WTC11 (cell line): ENCODE results near the gene BABAM2. TPM values are rescaled to one million over a fixed set of nuclear protein-coding genes. Genes with fewer than 3 reads are reported as not detected.

ENCODE experiments used
- ATAC-seq: fragments of 200-7000 bp; cut with Tn5 transposase; 2 replicates; pipeline ENCODE4 v1.10.0; 2021; ENCODE audit warnings: mild to moderate bottlenecking, moderate library complexity
- CTCF ChIA-PET: fragments of 300-600 bp; sonication (Branson Sonifier 250); formaldehyde crosslinking; loops from one replicate; lab custom pipeline; 2021; ENCODE audit warnings: antibody characterized with exemption; lab: Charles Lee
- POLR2A ChIA-PET: fragments of 350-600 bp; sonication (Branson Sonifier 250); formaldehyde crosslinking; loops from one replicate; lab custom pipeline; 2021; ENCODE audit warnings: antibody characterized with exemption; lab: Charles Lee
- DNase-seq: peaks from one replicate; pipeline ENCODE4 v3.0.0; 2021; ENCODE audit warnings: low spot score
- H3K27ac Mint-ChIP-seq: 2 replicates; pipeline ENCODE4 v1.8.0; 2021; ENCODE audit warnings: mixed read lengths
- H3K27me3 Mint-ChIP-seq: 2 replicates; pipeline ENCODE4 v1.8.0; 2021; ENCODE audit warnings: low read depth, mild to moderate bottlenecking, moderate library complexity, mixed read lengths
- H3K36me3 Mint-ChIP-seq: 2 replicates; pipeline ENCODE4 v1.8.0; 2021; ENCODE audit warnings: mixed read lengths
- H3K4me1 Mint-ChIP-seq: 2 replicates; pipeline ENCODE4 v1.8.0; 2022; ENCODE audit warnings: mixed read lengths
- H3K4me3 Mint-ChIP-seq: 2 replicates; pipeline ENCODE4 v1.8.0; 2021; ENCODE audit warnings: mild to moderate bottlenecking, moderate library complexity, mixed read lengths
- H3K9me3 Mint-ChIP-seq: 2 replicates; pipeline ENCODE4 v1.8.0; 2021; ENCODE audit warnings: mixed read lengths
- CREB1 ChIP-seq: sonication (generic); formaldehyde crosslinking; IDR thresholded peaks from 2 replicates; pipeline ENCODE4 v1.8.0; 2023; ENCODE audit warnings: mild to moderate bottlenecking, missing genetic modification reagents
- CREM ChIP-seq: sonication (generic); formaldehyde crosslinking; IDR thresholded peaks from 2 replicates; pipeline ENCODE4 v1.8.1; 2022; ENCODE audit warnings: mild to moderate bottlenecking, missing genetic modification reagents, moderate library complexity
- CTCF ChIP-seq: fragments of 200-600 bp; IDR thresholded peaks from 2 replicates; pipeline ENCODE4 v1.8.0; 2022; ENCODE audit warnings: antibody characterized with exemption
- FOXJ3 ChIP-seq: sonication (generic); formaldehyde crosslinking; IDR thresholded peaks from 2 replicates; pipeline ENCODE4 v1.9.0; 2021; ENCODE audit warnings: missing genetic modification reagents, mild to moderate bottlenecking, borderline replicate concordance
- JAZF1 ChIP-seq: fragments of 250-450 bp; sonication (Bioruptor Pico); IDR thresholded peaks from 2 replicates; pipeline ENCODE4 v1.9.0; 2021; ENCODE audit warnings: moderate library complexity, mild to moderate bottlenecking, inconsistent platforms
- NR3C1 ChIP-seq: sonication (generic); formaldehyde crosslinking; conservative IDR thresholded peaks from 2 replicates; pipeline ENCODE4 v1.8.1; 2023; ENCODE audit warnings: low read depth, mild to moderate bottlenecking, missing genetic modification reagents
- PRRX2 ChIP-seq: fragments of 250-450 bp; sonication (Bioruptor Pico); IDR thresholded peaks from 2 replicates; pipeline ENCODE4 v1.8.0; 2021; ENCODE audit warnings: mild to moderate bottlenecking
- RELA ChIP-seq: sonication (generic); formaldehyde crosslinking; IDR thresholded peaks from 2 replicates; pipeline ENCODE4 v1.8.1; 2022; ENCODE audit warnings: missing genetic modification reagents, mild to moderate bottlenecking, borderline replicate concordance
- SMAD4 ChIP-seq: sonication (generic); formaldehyde crosslinking; IDR thresholded peaks from 2 replicates; pipeline ENCODE4 v1.8.0; 2022; ENCODE audit warnings: mild to moderate bottlenecking, missing genetic modification reagents
- SOX15 ChIP-seq: fragments of 250-450 bp; sonication (Bioruptor Pico); IDR thresholded peaks from 2 replicates; pipeline ENCODE4 v1.9.0; 2021; ENCODE audit warnings: mild to moderate bottlenecking
- SP1 ChIP-seq: sonication (generic); formaldehyde crosslinking; conservative IDR thresholded peaks from 2 replicates; pipeline ENCODE4 v1.8.1; 2022; ENCODE audit warnings: missing genetic modification reagents
- TCF7 ChIP-seq: sonication (generic); formaldehyde crosslinking; IDR thresholded peaks from 2 replicates; pipeline ENCODE4 v1.8.0; 2022; ENCODE audit warnings: mild to moderate bottlenecking, low read depth, missing genetic modification reagents, moderate library complexity
- TP53 ChIP-seq: sonication (generic); formaldehyde crosslinking; IDR thresholded peaks from 2 replicates; pipeline ENCODE4 v1.8.1; 2023; ENCODE audit warnings: mild to moderate bottlenecking, missing genetic modification reagents
- ZBTB21 ChIP-seq: sonication (generic); formaldehyde crosslinking; IDR thresholded peaks from 2 replicates; pipeline ENCODE4 v1.8.1; 2023; ENCODE audit warnings: mild to moderate bottlenecking, missing genetic modification reagents, borderline replicate concordance
- ZNF121 ChIP-seq: sonication (generic); formaldehyde crosslinking; IDR thresholded peaks from 2 replicates; pipeline ENCODE4 v1.8.0; 2023; ENCODE audit warnings: missing genetic modification reagents
- ZNF425 ChIP-seq: fragments of 250-450 bp; sonication (Bioruptor Pico); conservative IDR thresholded peaks from 2 replicates; pipeline ENCODE4 v1.9.0; 2021; ENCODE audit warnings: mild to moderate bottlenecking
- ZNF671 ChIP-seq: fragments of 250-450 bp; sonication (Bioruptor Pico); IDR thresholded peaks from 2 replicates; pipeline ENCODE4 v1.8.0; 2021; ENCODE audit warnings: mild to moderate bottlenecking
- total RNA-seq: library from RNA; stranded (reverse); gene quantifications from 3 replicates; pipeline ENCODE4 v1.2.3, GENCODE V29; 2021
- TF ChIP-seq, protein P1 (sequence below): sonication (generic); formaldehyde crosslinking; IDR thresholded peaks from 2 replicates; pipeline ENCODE4 v1.8.1; 2023; ENCODE audit warnings: mild to moderate bottlenecking, missing genetic modification reagents, borderline replicate concordance
- TF ChIP-seq, protein P2 (sequence below): sonication (generic); formaldehyde crosslinking; IDR thresholded peaks from 2 replicates; pipeline ENCODE4 v1.8.1; 2023; ENCODE audit warnings: mild to moderate bottlenecking, missing genetic modification reagents, moderate library complexity
- TF ChIP-seq, protein P3 (sequence below): sonication (generic); formaldehyde crosslinking; IDR thresholded peaks from 2 replicates; pipeline ENCODE4 v1.8.0; 2022; ENCODE audit warnings: mild to moderate bottlenecking, missing genetic modification reagents
- TF ChIP-seq, protein P4 (sequence below): sonication (generic); formaldehyde crosslinking; IDR thresholded peaks from 2 replicates; pipeline ENCODE4 v1.8.0; 2022; ENCODE audit warnings: mild to moderate bottlenecking, missing genetic modification reagents
- TF ChIP-seq, protein P5 (sequence below): sonication (generic); formaldehyde crosslinking; IDR thresholded peaks from 2 replicates; pipeline ENCODE4 v1.8.0; 2022; ENCODE audit warnings: mild to moderate bottlenecking, missing genetic modification reagents

The BABAM2 gene
- total RNA-seq, 1 experiment from 2014 or later, result 16.5 TPM

DNA sequence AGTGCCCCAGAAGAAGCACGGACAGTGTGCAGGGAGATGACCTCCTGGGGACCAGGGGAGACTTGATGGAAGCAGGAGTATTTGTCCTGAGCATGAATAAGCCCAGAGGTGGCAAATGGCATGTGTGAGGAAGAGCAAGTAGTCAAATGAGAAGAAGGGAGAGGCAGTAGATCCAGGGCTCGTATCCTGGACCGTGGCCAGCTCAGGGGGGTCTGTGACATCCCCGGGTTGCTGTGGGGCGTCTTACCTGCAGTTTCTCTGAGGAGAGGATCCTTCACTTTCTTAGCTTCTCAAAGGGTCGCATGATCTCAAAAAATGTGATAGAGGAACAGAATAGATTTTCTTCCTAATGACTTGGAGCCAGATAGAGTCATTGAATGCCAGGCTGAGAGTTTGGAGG lies 445.1 kb downstream of the BABAM2 start:
- DNase-seq (no peak), ATAC-seq (no peak)
- H3K27me3 Mint-ChIP-seq, result no peaks in the 10 kb centered on the region; the same call in 1 of the 2 replicates
- no peaks in the 10 kb centered on the region for H3K9me3 Mint-ChIP-seq
- CTCF ChIA-PET, result interaction anchor here (0.9 kb wide), 1 partner anchor 78 kb away, joined by 3 read pairs; no protein-coding TSS in a partner anchor
- peaks cover 7% of the 10 kb centered on the region; the same call in 1 of the 2 replicates for H3K4me1 Mint-ChIP-seq
- H3K4me3 Mint-ChIP-seq, result no peak overlapping the region
- no peaks in the 10 kb centered on the region for H3K36me3 Mint-ChIP-seq
- POLR2A ChIA-PET, result no interaction called here
- no peak overlapping the region for H3K27ac Mint-ChIP-seq
- TF ChIP-seq, protein P1, sequence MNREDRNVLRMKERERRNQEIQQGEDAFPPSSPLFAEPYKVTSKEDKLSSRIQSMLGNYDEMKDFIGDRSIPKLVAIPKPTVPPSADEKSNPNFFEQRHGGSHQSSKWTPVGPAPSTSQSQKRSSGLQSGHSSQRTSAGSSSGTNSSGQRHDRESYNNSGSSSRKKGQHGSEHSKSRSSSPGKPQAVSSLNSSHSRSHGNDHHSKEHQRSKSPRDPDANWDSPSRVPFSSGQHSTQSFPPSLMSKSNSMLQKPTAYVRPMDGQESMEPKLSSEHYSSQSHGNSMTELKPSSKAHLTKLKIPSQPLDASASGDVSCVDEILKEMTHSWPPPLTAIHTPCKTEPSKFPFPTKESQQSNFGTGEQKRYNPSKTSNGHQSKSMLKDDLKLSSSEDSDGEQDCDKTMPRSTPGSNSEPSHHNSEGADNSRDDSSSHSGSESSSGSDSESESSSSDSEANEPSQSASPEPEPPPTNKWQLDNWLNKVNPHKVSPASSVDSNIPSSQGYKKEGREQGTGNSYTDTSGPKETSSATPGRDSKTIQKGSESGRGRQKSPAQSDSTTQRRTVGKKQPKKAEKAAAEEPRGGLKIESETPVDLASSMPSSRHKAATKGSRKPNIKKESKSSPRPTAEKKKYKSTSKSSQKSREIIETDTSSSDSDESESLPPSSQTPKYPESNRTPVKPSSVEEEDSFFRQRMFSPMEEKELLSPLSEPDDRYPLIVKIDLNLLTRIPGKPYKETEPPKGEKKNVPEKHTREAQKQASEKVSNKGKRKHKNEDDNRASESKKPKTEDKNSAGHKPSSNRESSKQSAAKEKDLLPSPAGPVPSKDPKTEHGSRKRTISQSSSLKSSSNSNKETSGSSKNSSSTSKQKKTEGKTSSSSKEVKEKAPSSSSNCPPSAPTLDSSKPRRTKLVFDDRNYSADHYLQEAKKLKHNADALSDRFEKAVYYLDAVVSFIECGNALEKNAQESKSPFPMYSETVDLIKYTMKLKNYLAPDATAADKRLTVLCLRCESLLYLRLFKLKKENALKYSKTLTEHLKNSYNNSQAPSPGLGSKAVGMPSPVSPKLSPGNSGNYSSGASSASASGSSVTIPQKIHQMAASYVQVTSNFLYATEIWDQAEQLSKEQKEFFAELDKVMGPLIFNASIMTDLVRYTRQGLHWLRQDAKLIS (CRISPR knock-in tag), result no peak
- no peak for TF ChIP-seq JAZF1
- no peak for TF ChIP-seq CTCF
- TF ChIP-seq CREB1 (CRISPR knock-in tag), result no peak
- no peak for TF ChIP-seq ZNF121
- TF ChIP-seq, protein P2, sequence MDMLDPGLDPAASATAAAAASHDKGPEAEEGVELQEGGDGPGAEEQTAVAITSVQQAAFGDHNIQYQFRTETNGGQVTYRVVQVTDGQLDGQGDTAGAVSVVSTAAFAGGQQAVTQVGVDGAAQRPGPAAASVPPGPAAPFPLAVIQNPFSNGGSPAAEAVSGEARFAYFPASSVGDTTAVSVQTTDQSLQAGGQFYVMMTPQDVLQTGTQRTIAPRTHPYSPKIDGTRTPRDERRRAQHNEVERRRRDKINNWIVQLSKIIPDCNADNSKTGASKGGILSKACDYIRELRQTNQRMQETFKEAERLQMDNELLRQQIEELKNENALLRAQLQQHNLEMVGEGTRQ (CRISPR knock-in tag), result no peak
- TF ChIP-seq, protein P3, sequence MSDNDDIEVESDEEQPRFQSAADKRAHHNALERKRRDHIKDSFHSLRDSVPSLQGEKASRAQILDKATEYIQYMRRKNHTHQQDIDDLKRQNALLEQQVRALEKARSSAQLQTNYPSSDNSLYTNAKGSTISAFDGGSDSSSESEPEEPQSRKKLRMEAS (CRISPR knock-in tag), result no peak
- TF ChIP-seq CREM (CRISPR knock-in tag), result no peak
- TF ChIP-seq SOX15 (CRISPR knock-in tag), result no peak
- TF ChIP-seq TP53, result no peak
- TF ChIP-seq, protein P4, sequence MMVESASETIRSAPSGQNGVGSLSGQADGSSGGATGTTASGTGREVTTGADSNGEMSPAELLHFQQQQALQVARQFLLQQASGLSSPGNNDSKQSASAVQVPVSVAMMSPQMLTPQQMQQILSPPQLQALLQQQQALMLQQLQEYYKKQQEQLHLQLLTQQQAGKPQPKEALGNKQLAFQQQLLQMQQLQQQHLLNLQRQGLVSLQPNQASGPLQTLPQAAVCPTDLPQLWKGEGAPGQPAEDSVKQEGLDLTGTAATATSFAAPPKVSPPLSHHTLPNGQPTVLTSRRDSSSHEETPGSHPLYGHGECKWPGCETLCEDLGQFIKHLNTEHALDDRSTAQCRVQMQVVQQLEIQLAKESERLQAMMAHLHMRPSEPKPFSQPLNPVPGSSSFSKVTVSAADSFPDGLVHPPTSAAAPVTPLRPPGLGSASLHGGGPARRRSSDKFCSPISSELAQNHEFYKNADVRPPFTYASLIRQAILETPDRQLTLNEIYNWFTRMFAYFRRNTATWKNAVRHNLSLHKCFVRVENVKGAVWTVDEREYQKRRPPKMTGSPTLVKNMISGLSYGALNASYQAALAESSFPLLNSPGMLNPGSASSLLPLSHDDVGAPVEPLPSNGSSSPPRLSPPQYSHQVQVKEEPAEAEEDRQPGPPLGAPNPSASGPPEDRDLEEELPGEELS (CRISPR knock-in tag), result no peak
- no peak for TF ChIP-seq ZNF671

- DNase-seq, result no peak
- Mint-ChIP-seq H3K36me3 (no peaks in the 10 kb centered on the region), H3K4me3 (no peak overlapping the region), H3K27ac (no peak overlapping the region), H3K9me3 (no peaks in the 10 kb centered on the region), H3K27me3 (no peaks in the 10 kb centered on the region; the same call in 1 of the 2 replicates), H3K4me1 (peaks cover 9% of the 10 kb centered on the region; the same call in 1 of the 2 replicates)
- ChIA-PET POLR2A (no interaction called here), CTCF (interaction anchor here (0.9 kb wide), 1 partner anchor 77 kb away, joined by 3 read pairs; no protein-coding TSS in a partner anchor)
- ATAC-seq, result no peak
- TF ChIP-seq PRRX2 (CRISPR knock-in tag), result no peak
- no peak for TF ChIP-seq ZNF425
- TF ChIP-seq TCF7 (CRISPR knock-in tag), result no peak
- TF ChIP-seq RELA, result no peak
- no peak for TF ChIP-seq ZNF121
- TF ChIP-seq NR3C1 (CRISPR knock-in tag), result no peak
- TF ChIP-seq, protein P2 (CRISPR knock-in tag), result no peak
- TF ChIP-seq ZBTB21, result no peak
- TF ChIP-seq SMAD4 (CRISPR knock-in tag), result no peak
- TF ChIP-seq JAZF1, result no peak
- no peak for TF ChIP-seq FOXJ3
- no peak for TF ChIP-seq SP1 (CRISPR knock-in tag)
- TF ChIP-seq, protein P5, sequence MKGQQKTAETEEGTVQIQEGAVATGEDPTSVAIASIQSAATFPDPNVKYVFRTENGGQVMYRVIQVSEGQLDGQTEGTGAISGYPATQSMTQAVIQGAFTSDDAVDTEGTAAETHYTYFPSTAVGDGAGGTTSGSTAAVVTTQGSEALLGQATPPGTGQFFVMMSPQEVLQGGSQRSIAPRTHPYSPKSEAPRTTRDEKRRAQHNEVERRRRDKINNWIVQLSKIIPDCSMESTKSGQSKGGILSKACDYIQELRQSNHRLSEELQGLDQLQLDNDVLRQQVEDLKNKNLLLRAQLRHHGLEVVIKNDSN (CRISPR knock-in tag), result no peak
These were observed 445.9 kb downstream of the BABAM2 start for GRCh38 chr2:28336264-28336980.
